ENCODE data around the gene MCMBP.
A peak's percentile ranks its signal among the peaks of the same experiment; 100 is the strongest.
"Not testable (repeated sequence)": the region's sequence is repeated elsewhere in the genome, so short reads cannot be mapped to it uniquely, and the experiment has no call there.

MCMBP gene

DNA sequence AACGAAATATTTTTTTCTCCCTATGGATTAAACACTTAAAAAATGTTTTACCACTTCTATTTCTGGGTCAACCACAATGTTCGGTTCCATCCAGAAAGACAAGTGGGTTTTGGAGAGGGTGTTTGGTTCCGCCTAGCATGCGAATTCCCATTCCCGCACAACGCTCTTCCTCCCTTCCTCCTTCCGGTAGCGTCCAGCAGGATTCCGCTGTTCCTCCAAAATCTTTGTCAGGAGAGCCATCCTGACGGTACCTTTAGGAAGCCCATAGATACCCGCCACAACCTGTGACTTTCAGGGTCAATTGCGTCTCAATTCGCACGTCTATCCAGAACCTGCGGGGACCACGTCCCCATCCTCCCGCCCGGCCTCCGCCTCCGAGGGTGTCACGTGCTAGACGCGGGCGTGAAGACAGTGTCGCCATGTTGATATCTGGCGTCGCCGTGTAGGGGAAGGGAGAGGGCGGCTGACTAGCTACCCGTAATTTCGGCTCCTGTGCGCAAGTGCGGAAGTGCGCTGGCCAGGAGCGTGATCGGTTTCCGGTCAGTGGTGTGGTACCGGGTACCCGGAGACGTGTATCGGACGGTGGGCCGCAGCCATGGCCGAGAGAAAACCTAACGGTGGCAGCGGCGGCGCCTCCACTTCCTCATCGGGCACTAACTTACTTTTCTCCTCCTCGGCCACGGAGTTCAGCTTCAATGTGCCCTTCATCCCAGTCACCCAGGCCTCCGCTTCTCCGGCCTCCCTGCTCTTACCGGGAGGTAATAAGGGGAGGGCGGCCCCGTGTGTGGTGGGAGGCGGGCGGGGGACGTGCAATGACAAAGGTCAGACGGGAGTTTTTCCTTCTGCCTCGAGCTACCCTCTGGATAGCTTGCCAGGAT, 19.8 kb upstream of the MCMBP start, which contains the start of gene SEC23IP:
TSS of gene SEC23IP (plus strand) at position 543 of the 878 bp plus-strand sequence. CDS start at position 596, 53 bp downstream.
- H3K27me3 ChIP-seq (ENCODE audit: insufficient read depth, insufficient read length): no peaks in the 10 kb centered on the region
- H3K4me1 ChIP-seq (ENCODE audit: insufficient read depth, insufficient read length): no peaks in the 10 kb centered on the region
- peak within 1 kb of the TSS; percentile 81 for H3K4me3 ChIP-seq (ENCODE audit: insufficient read length, low read depth)
- peak; percentile 87 for DNase-seq (ENCODE audit: low read depth, low spot score)
- H3K36me3 ChIP-seq (ENCODE audit: insufficient read depth, insufficient read length, low read length): peaks cover 22% of the 10 kb centered on the region
- TF ChIP-seq ZNF274 (IDR thresholded peaks at IDR 0.05; ENCODE audit: low read depth, low read length): no peak
- TF ChIP-seq SUZ12 (IDR thresholded peaks at IDR 0.05; ENCODE audit: extremely low read depth, insufficient read depth, insufficient read length): no peak
- TF ChIP-seq YY1 (IDR thresholded peaks at IDR 0.05; ENCODE audit: insufficient read depth, insufficient read length): peak; percentile 90
- H3K9ac ChIP-seq (ENCODE audit: insufficient read length, low read depth): peak within 1 kb of the TSS; percentile 98
- peaks cover 8% of the 10 kb centered on the region; the same call in 1 of the 2 replicates for H3K9me3 ChIP-seq (ENCODE audit: insufficient read depth, low read length)

DNA sequence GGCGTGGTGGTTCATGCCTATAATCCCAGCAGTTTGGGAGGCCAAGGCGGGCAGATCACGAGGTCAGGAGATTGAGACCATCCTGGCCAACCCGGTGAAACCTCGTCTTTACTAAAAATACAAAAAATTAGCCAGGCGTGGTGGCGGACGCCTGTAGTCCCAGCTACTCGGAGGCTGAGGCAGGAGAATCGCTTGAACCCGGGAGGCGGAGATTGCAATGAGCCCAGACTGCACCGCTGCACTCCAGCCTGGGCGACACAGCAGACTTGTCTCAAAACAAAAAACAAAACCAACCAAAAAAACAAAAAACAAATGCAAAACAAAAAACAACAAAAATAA, 19.2 kb upstream of the MCMBP start:
- peaks cover 22% of the 10 kb centered on the region for H3K36me3 ChIP-seq (ENCODE audit: insufficient read depth, insufficient read length, low read length)
- not testable (repeated sequence) for H3K4me1 ChIP-seq (ENCODE audit: insufficient read depth, insufficient read length); H3K27me3 ChIP-seq (ENCODE audit: insufficient read depth, insufficient read length); DNase-seq (ENCODE audit: low read depth, low spot score); H3K9me3 ChIP-seq (ENCODE audit: insufficient read depth, low read length)
- H3K9ac ChIP-seq (ENCODE audit: insufficient read length, low read depth): peak overlapping the region; percentile 98
- peak overlapping the region; percentile 81 for H3K4me3 ChIP-seq (ENCODE audit: insufficient read length, low read depth)

DNA sequence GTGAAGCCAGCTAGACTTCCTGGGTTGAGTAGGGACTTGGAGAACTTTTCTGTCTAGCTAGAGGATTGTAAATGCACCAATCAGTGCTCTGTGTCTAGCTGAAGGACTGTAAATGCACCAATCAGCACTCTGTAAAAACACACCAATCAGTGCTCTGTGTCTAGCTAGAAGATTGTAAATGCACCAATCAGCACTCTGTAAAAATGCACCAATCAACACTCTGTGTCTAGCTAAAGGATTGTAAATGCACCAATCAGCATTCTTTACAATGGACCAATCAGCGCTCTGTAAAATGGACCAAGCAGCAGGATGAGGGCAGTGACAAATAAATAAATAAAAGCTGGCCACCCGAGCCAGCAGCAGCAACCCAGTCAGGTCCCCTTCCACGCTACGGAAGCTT, 17.7 kb upstream of the MCMBP start:
- not testable (repeated sequence) for H3K27me3 ChIP-seq (ENCODE audit: insufficient read depth, insufficient read length); H3K9ac ChIP-seq (ENCODE audit: insufficient read length, low read depth); H3K4me1 ChIP-seq (ENCODE audit: insufficient read depth, insufficient read length); H3K4me3 ChIP-seq (ENCODE audit: insufficient read length, low read depth); DNase-seq (ENCODE audit: low read depth, low spot score); H3K9me3 ChIP-seq (ENCODE audit: insufficient read depth, low read length)
- H3K36me3 ChIP-seq (ENCODE audit: insufficient read depth, insufficient read length, low read length): peaks cover 15% of the 10 kb centered on the region

DNA sequence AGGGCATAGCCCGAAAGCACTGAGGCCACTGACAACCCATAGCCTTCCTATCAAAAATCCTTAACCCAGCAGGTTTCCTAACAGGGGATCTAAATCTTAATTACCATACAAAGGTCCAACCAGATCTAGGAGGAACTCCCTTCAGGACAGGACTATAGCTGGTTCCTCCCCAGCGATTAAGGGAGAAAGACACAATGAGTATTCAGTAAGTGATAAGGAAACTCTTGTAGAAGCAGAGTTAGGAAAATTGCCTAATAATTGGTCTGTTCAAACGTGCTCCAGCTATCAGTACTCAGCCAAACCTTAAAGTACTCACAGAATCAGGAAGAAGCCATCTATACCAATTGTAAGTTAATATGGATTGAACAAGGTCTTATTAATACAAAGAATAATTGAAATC, 16.6 kb upstream of the MCMBP start:
- H3K9me3 ChIP-seq (ENCODE audit: insufficient read depth, low read length); H3K27me3 ChIP-seq (ENCODE audit: insufficient read depth, insufficient read length); H3K4me1 ChIP-seq (ENCODE audit: insufficient read depth, insufficient read length); H3K4me3 ChIP-seq (ENCODE audit: insufficient read length, low read depth); H3K9ac ChIP-seq (ENCODE audit: insufficient read length, low read depth); DNase-seq (ENCODE audit: low read depth, low spot score); H3K36me3 ChIP-seq (ENCODE audit: insufficient read depth, insufficient read length, low read length): not testable (repeated sequence)

DNA sequence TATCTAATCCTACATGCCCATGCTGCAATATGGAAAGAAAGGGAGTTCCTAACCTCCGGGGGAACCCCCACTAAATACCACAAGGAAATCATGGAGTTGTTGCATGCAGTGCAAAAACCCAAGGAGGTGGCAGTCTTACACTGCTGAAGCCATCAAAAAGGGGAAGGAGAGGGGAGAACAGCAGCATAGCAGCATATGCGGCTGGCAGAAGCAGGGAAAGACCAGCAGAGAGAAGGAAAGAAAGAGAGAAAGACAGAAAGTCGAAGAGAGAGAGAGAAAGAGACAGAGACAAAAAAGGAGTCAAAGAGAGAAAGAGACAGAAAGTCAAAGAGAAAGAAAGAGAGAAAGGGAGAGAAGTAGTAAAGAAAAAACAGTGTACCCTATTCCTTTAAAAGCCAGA, 16.1 kb upstream of the MCMBP start:
- DNase-seq (ENCODE audit: low read depth, low spot score); H3K4me3 ChIP-seq (ENCODE audit: insufficient read length, low read depth); H3K36me3 ChIP-seq (ENCODE audit: insufficient read depth, insufficient read length, low read length); H3K27me3 ChIP-seq (ENCODE audit: insufficient read depth, insufficient read length); H3K9ac ChIP-seq (ENCODE audit: insufficient read length, low read depth); H3K4me1 ChIP-seq (ENCODE audit: insufficient read depth, insufficient read length); H3K9me3 ChIP-seq (ENCODE audit: insufficient read depth, low read length): not testable (repeated sequence)

DNA sequence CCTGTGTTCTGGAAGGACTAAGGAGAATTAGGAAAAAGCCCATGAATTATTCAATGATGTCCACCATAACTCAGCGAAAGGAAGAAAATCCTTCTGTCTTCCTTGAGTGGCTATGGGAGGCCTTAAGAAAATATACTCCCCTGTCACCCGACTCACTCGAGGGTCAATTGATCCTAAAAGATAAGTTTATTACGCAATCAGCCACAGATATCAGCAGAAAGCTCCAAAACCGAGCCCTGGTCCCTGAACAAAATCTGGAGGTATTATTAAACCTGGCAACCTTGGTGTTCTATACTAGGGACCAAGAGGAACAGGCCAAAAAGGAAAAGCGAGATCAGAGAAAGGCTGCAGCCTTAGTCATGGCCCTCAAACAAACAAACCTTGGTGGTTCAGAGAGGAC, 13.4 kb upstream of the MCMBP start:
- not testable (repeated sequence) for H3K27me3 ChIP-seq (ENCODE audit: insufficient read depth, insufficient read length); H3K4me1 ChIP-seq (ENCODE audit: insufficient read depth, insufficient read length); H3K36me3 ChIP-seq (ENCODE audit: insufficient read depth, insufficient read length, low read length); H3K9ac ChIP-seq (ENCODE audit: insufficient read length, low read depth); H3K9me3 ChIP-seq (ENCODE audit: insufficient read depth, low read length); H3K4me3 ChIP-seq (ENCODE audit: insufficient read length, low read depth); DNase-seq (ENCODE audit: low read depth, low spot score)

DNA sequence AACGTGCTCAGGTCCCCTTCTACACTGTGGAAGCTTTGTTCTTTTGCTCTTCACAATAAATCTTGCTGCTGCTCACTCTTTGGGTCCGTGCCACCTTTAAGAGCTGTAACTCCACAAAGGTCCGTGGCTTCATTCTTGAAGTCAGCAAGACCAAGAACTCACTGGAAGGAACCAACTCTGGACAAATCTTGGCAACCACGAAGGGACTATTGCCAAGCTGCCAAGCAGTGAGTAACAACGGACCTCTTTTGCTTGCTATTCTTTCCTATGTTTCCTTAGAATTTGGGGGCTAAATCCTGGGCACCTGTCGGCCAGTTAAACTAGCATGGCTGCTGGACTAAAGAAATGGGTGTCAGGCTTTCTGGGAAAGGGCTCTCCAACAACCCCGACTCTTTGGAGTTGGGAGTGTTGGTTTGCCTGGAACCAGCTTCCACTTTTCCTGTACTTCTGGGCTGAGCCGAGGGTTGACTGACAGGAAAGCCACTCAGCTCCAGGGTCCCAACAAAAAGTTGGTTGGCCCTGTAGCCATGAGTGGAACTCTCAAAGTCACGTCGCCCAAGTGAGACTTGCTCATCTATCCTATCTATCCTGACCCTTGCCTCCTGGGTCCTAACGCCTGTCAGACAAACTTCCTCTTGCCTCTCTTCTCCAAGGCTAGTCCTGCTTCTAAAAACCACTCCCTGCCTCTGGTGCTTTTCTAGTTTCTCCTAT, 11.4 kb upstream of the MCMBP start:
- DNase-seq (ENCODE audit: low read depth, low spot score); H3K4me3 ChIP-seq (ENCODE audit: insufficient read length, low read depth); H3K9ac ChIP-seq (ENCODE audit: insufficient read length, low read depth); H3K9me3 ChIP-seq (ENCODE audit: insufficient read depth, low read length); H3K4me1 ChIP-seq (ENCODE audit: insufficient read depth, insufficient read length); H3K27me3 ChIP-seq (ENCODE audit: insufficient read depth, insufficient read length); H3K36me3 ChIP-seq (ENCODE audit: insufficient read depth, insufficient read length, low read length): not testable (repeated sequence)

DNA sequence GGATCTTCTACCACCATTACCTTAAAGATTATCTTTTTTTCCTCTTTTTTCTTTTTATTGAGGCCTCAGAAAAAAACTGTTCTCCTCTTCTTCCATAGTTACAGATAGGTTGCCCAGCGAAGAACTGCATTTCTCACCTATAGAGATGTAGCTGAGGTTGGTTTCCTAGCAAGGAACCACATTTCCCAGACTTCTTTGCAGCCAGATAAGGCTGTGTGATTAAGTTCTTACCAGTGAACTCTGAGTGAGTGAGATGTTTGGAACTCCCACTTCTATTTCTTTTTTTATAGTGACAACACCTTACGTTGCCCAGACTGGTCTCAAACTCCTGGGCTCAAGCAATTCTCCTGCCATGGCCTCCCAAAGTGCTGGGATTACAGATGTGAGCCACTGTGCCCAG, 5.9 kb upstream of the MCMBP start:
- no peak overlapping the region for H3K9ac ChIP-seq (ENCODE audit: insufficient read length, low read depth)
- no peak overlapping the region for H3K4me3 ChIP-seq (ENCODE audit: insufficient read length, low read depth)
- H3K36me3 ChIP-seq (ENCODE audit: insufficient read depth, insufficient read length, low read length): no peaks in the 10 kb centered on the region
- DNase-seq (ENCODE audit: low read depth, low spot score): no peak
- H3K27me3 ChIP-seq (ENCODE audit: insufficient read depth, insufficient read length): no peaks in the 10 kb centered on the region
- H3K4me1 ChIP-seq (ENCODE audit: insufficient read depth, insufficient read length): no peaks in the 10 kb centered on the region
- no peaks in the 10 kb centered on the region for H3K9me3 ChIP-seq (ENCODE audit: insufficient read depth, low read length)
- no peak for TF ChIP-seq ZNF274 (IDR thresholded peaks at IDR 0.05; ENCODE audit: low read depth, low read length)
- TF ChIP-seq SUZ12 (IDR thresholded peaks at IDR 0.05; ENCODE audit: extremely low read depth, insufficient read depth, insufficient read length): no peak
- TF ChIP-seq YY1 (IDR thresholded peaks at IDR 0.05; ENCODE audit: insufficient read depth, insufficient read length): no peak

Measured in NT2/D1 (cell line).